H1 (cell line): ENCODE results near the gene ETV2. TPM values are rescaled to one million over a fixed set of nuclear protein-coding genes. Genes with fewer than 3 reads are reported as not detected.

ENCODE experiments used
- CTCF ChIA-PET: fragments of 300-600 bp; sonication (Branson Sonifier 250); formaldehyde crosslinking; loops from one replicate; lab custom pipeline; 2021; ENCODE audit not compliant: partially characterized antibody; lab: Charles Lee
- POLR2A ChIA-PET: fragments of 300-600 bp; sonication (Branson Sonifier 250); formaldehyde crosslinking; loops from one replicate; lab custom pipeline; 2021; ENCODE audit warnings: inconsistent platforms; ENCODE audit not compliant: partially characterized antibody; lab: Charles Lee
- DNase-seq, 2 experiments: peaks; one replicate each; pipeline versions ENCODE4 v3.0.0 to v3.0.0-alpha.2; 2010 to 2022; ENCODE audit warnings: low spot score in 2 of 2, low read depth in 1 of 2, mixed read lengths in 1 of 2
- FAIRE-seq: peaks from 2 replicates; lab custom pipeline; 2011; peaks lifted over from hg19 to GRCh38; lab: Jason Lieb, UNC
- H2AFZ ChIP-seq: 2 replicates; pipeline ENCODE4 v1.8.1; 2012; ENCODE audit warnings: low read length, inconsistent platforms
- H2AK5ac ChIP-seq: 2 replicates; pipeline ENCODE4 v1.6.1; 2013; ENCODE audit warnings: low read depth, low read length
- H2BK120ac ChIP-seq: replicated peaks from 2 replicates; pipeline ENCODE3; 2013; ENCODE audit warnings: low read depth, low read length, inconsistent platforms
- H2BK12ac ChIP-seq: 2 replicates; pipeline ENCODE4 v1.6.1; 2013; ENCODE audit warnings: low read depth, low read length
- H2BK15ac ChIP-seq: 2 replicates; pipeline ENCODE4 v1.6.1; 2013; ENCODE audit warnings: low read length
- H2BK20ac ChIP-seq: 2 replicates; pipeline ENCODE4 v1.6.1; 2013; ENCODE audit warnings: low read length
- H2BK5ac ChIP-seq: 2 replicates; pipeline ENCODE4 v1.6.1; 2013; ENCODE audit warnings: low read depth, low read length
- H3K14ac ChIP-seq: 2 replicates; pipeline ENCODE4 v1.6.1; 2013; ENCODE audit warnings: inconsistent platforms; ENCODE audit not compliant: insufficient read length
- H3K18ac ChIP-seq: 2 replicates; pipeline ENCODE4 v1.6.1; 2013; ENCODE audit warnings: low read length; ENCODE audit errors: extremely low read depth
- H3K23ac ChIP-seq: 2 replicates; pipeline ENCODE4 v1.6.1; 2013; ENCODE audit warnings: inconsistent platforms; ENCODE audit not compliant: insufficient read length
- H3K23me2 ChIP-seq: 2 replicates; pipeline ENCODE4 v1.6.1; 2013; ENCODE audit warnings: low read depth, low read length
- H3K27ac ChIP-seq: 2 replicates; pipeline ENCODE4 v1.6.1; 2011; ENCODE audit warnings: low read depth, low read length, inconsistent platforms
- H3K27me3 ChIP-seq, 4 experiments: replicated peaks in 1 of 4; 1 replicate in 1 of 4; 2 replicates in 3 of 4; pipeline versions ENCODE4 v1.6.1 to v1.8.1; 2011 to 2013; ENCODE audit warnings: low read length in 3 of 4, mild to moderate bottlenecking in 3 of 4, inconsistent platforms in 2 of 4, mixed read lengths in 2 of 4, moderate library complexity in 1 of 4; ENCODE audit not compliant: control insufficient read depth in 3 of 4, insufficient read depth in 3 of 4; ENCODE audit errors: extremely low read depth in 1 of 4
- H3K36me3 ChIP-seq, 4 experiments: 2 replicates each; pipeline versions ENCODE4 v1.6.1 to v1.8.1; 2011 to 2013; ENCODE audit warnings: mild to moderate bottlenecking in 4 of 4, low read length in 3 of 4, moderate library complexity in 2 of 4, control low read depth in 1 of 4, inconsistent platforms in 1 of 4; ENCODE audit not compliant: insufficient read depth in 4 of 4, control insufficient read depth in 2 of 4
- H3K4ac ChIP-seq: replicated peaks from 2 replicates; pipeline ENCODE3; 2013; ENCODE audit warnings: low read length, low read depth, mixed read lengths, inconsistent platforms; ENCODE audit not compliant: insufficient read length
- H3K4me1 ChIP-seq, 4 experiments: replicated peaks in 1 of 4; 1 replicate in 1 of 4; 2 replicates in 3 of 4; pipeline versions ENCODE4 v1.6.1 to v1.8.1; 2011 to 2013; ENCODE audit warnings: low read length in 3 of 4, inconsistent platforms in 2 of 4, mixed read lengths in 1 of 4; ENCODE audit not compliant: insufficient read depth in 4 of 4, control insufficient read depth in 3 of 4
- H3K4me2 ChIP-seq, 2 experiments: 2 replicates each; pipeline versions ENCODE4 v1.6.1 to v1.8.1; 2011 to 2013; ENCODE audit warnings: low read depth in 2 of 2, low read length in 2 of 2, control low read depth in 1 of 2, inconsistent platforms in 1 of 2, mild to moderate bottlenecking in 1 of 2; ENCODE audit not compliant: insufficient read depth in 1 of 2
- H3K4me3 ChIP-seq, 4 experiments: fragments of 200-600, 300-600 bp in 1 of 4; sonication (generic), shearing (Covaris generic), sonication (Bioruptor Twin) in 1 of 4; 2 replicates each; pipeline versions ENCODE4 v1.5.1 to v1.8.1; 2011 to 2016; ENCODE audit warnings: low read length in 4 of 4, low read depth in 3 of 4, control low read depth in 2 of 4, inconsistent platforms in 2 of 4, mild to moderate bottlenecking in 2 of 4, mixed read lengths in 1 of 4, moderate library complexity in 1 of 4; ENCODE audit not compliant: insufficient read depth in 2 of 4; ENCODE audit errors: extremely low read depth in 1 of 4
- H3K56ac ChIP-seq: replicated peaks from 2 replicates; pipeline ENCODE3; 2013; ENCODE audit warnings: low read depth, mild to moderate bottlenecking, mixed read lengths, low read length, inconsistent platforms; ENCODE audit not compliant: insufficient read length
- H3K79me1 ChIP-seq: 2 replicates; pipeline ENCODE4 v1.6.1; 2013; ENCODE audit warnings: low read depth, low read length, control low read depth
- H3K79me2 ChIP-seq, 2 experiments: 2 replicates each; pipeline versions ENCODE4 v1.6.1 to v1.8.1; 2012 to 2013; ENCODE audit warnings: low read length in 2 of 2, mild to moderate bottlenecking in 2 of 2, inconsistent platforms in 1 of 2; ENCODE audit not compliant: insufficient read depth in 2 of 2, control insufficient read depth in 1 of 2
- H3K9ac ChIP-seq, 4 experiments: replicated peaks in 1 of 4; 1 replicate in 1 of 4; 2 replicates in 3 of 4; pipeline versions ENCODE4 v1.6.1 to v1.8.1; 2011 to 2013; ENCODE audit warnings: low read depth in 3 of 4, low read length in 3 of 4, control low read depth in 2 of 4, mild to moderate bottlenecking in 2 of 4, moderate library complexity in 2 of 4, inconsistent platforms in 1 of 4; ENCODE audit errors: extremely low read depth in 1 of 4
- H3K9me3 ChIP-seq, 2 experiments: 2 replicates each; pipeline versions ENCODE4 v1.6.1 to v1.8.1; 2012 to 2013; ENCODE audit warnings: mild to moderate bottlenecking in 2 of 2, moderate library complexity in 2 of 2, control low read depth in 1 of 2, inconsistent platforms in 1 of 2, low read depth in 1 of 2, low read length in 1 of 2, mixed read lengths in 1 of 2; ENCODE audit not compliant: insufficient read depth in 2 of 2
- H4K20me1 ChIP-seq, 2 experiments: replicated peaks in 1 of 2; 2 replicates each; pipeline versions ENCODE3 to v1.8.1; 2011 to 2013; ENCODE audit warnings: inconsistent platforms in 2 of 2, low read length in 2 of 2, mild to moderate bottlenecking in 1 of 2; ENCODE audit not compliant: insufficient read depth in 2 of 2, control insufficient read depth in 1 of 2
- H4K5ac ChIP-seq: 2 replicates; pipeline ENCODE4 v1.6.1; 2013; ENCODE audit warnings: low read length, low read depth, mixed read lengths, inconsistent platforms; ENCODE audit not compliant: insufficient read length
- H4K8ac ChIP-seq: 2 replicates; pipeline ENCODE4 v1.8.0; 2013; ENCODE audit warnings: mild to moderate bottlenecking, moderate library complexity, low read length, inconsistent platforms; ENCODE audit not compliant: insufficient read depth; ENCODE audit errors: extremely low read depth
- H4K91ac ChIP-seq: replicated peaks from 2 replicates; pipeline ENCODE3; 2013; ENCODE audit warnings: low read length, mixed read lengths, inconsistent platforms; ENCODE audit not compliant: insufficient read length
- BRCA1 ChIP-seq: IDR thresholded peaks from 2 replicates; pipeline ENCODE4 v1.6.1; 2012; ENCODE audit warnings: low read depth, low read length, improper control_type of control experiment
- EGR1 ChIP-seq: IDR thresholded peaks from 2 replicates; pipeline ENCODE4 v1.6.1; 2011; ENCODE audit warnings: low read depth, low read length, borderline replicate concordance
- GABPA ChIP-seq: IDR thresholded peaks from 2 replicates; pipeline ENCODE4 v1.6.1; 2011; ENCODE audit warnings: mild to moderate bottlenecking, low read length, moderate library complexity, borderline replicate concordance; ENCODE audit not compliant: insufficient read depth
- KDM5A ChIP-seq: fragments of 200-600 bp; IDR thresholded peaks from 2 replicates; pipeline ENCODE4 v1.7.1; 2012; ENCODE audit warnings: mild to moderate bottlenecking, low read length, inconsistent platforms, mixed read lengths
- POLR2AphosphoS5 ChIP-seq: IDR thresholded peaks from 2 replicates; pipeline ENCODE4 v1.6.1; 2011; ENCODE audit warnings: low read depth, low read length
- RBBP5 ChIP-seq: IDR thresholded peaks from 2 replicates; pipeline ENCODE4 v1.7.1; 2012; ENCODE audit warnings: low read depth, mild to moderate bottlenecking, inconsistent platforms, low read length, moderate library complexity, borderline replicate concordance
- RNF2 ChIP-seq: fragments of 200-900, 300-1000 bp; sonication (generic); IDR thresholded peaks from 2 replicates; pipeline ENCODE4 v1.7.1; 2016; ENCODE audit warnings: borderline replicate concordance, low read depth, mild to moderate bottlenecking, antibody characterized with exemption, low read length; ENCODE audit not compliant: poor library complexity, severe bottlenecking; ENCODE audit errors: missing control alignments
- SIN3A ChIP-seq, 2 experiments: IDR thresholded peaks in 1 of 2; conservative IDR thresholded peaks in 1 of 2; 2 replicates each; pipeline ENCODE4 v1.6.1; 2011 to 2012; ENCODE audit warnings: low read length in 2 of 2, improper control_type of control experiment in 1 of 2, low read depth in 1 of 2, mild to moderate bottlenecking in 1 of 2
- SP4 ChIP-seq: IDR thresholded peaks from 2 replicates; pipeline ENCODE4 v1.6.1; 2012; ENCODE audit warnings: low read length, inconsistent platforms
- TAF1 ChIP-seq: IDR thresholded peaks from 2 replicates; pipeline ENCODE4 v1.6.1; 2011; ENCODE audit warnings: mild to moderate bottlenecking, low read depth, low read length
- TEAD4 ChIP-seq: IDR thresholded peaks from 2 replicates; pipeline ENCODE4 v1.6.1; 2012; ENCODE audit warnings: low read depth, low read length, inconsistent platforms, mixed read lengths
- WGBS, 2 experiments: shearing (Covaris generic) in 1 of 2; methylation state at CpG; one replicate each; pipeline versions ENCODE4 v1.1.6 to v1.1.7; 2013 to 2015; ENCODE audit warnings: low lambda C conversion rate in 2 of 2, mixed read lengths in 2 of 2, inconsistent platforms in 1 of 2, low coverage in 1 of 2, missing lambda C conversion rate in 1 of 2; ENCODE audit not compliant: insufficient replicate concordance in 2 of 2, insufficient coverage in 1 of 2, insufficient read length in 1 of 2; ENCODE audit errors: extremely low coverage in 1 of 2, missing lambda C conversion rate in 1 of 2; 5-methylcytosine and 5-hydroxymethylcytosine counted together
- polyA plus RNA-seq, 7 experiments: library from polyadenylated mRNA; depleted of rRNA in 3 of 7; stranded (reverse) in 5 of 7; unstranded in 2 of 7; fragments of >200 nt in 5 of 7; fragments of 200-250 nt in 2 of 7; gene quantifications; 1 replicate in 5 of 7; 2 replicates in 1 of 7; 4 replicates in 1 of 7; pipeline versions ENCODE4 v1.2.1 to v1.2.3, GENCODE V29; 2011 to 2013; ENCODE audit warnings: missing spikeins in 2 of 7, mixed read lengths in 2 of 7
- total RNA-seq: library from RNA; stranded (reverse); fragmentation: NEBNext Ultra II Directional; extraction: Animal tissue kit (Norgen Biotek cat#: 25700); gene quantifications from 2 replicates; pipeline ENCODE4 v1.2.1, GENCODE V29; 2021
- TF ChIP-seq, protein P1 (sequence below): IDR thresholded peaks from 2 replicates; pipeline ENCODE4 v1.6.1; 2012; ENCODE audit warnings: inconsistent platforms

Gene ETV2
- total and polyA plus RNA-seq, 2 of the 8 experiments (the other 6 are each of a cell fraction or from before 2014, with no cell fraction given) = 0.88 to 1.3 TPM

DNA sequence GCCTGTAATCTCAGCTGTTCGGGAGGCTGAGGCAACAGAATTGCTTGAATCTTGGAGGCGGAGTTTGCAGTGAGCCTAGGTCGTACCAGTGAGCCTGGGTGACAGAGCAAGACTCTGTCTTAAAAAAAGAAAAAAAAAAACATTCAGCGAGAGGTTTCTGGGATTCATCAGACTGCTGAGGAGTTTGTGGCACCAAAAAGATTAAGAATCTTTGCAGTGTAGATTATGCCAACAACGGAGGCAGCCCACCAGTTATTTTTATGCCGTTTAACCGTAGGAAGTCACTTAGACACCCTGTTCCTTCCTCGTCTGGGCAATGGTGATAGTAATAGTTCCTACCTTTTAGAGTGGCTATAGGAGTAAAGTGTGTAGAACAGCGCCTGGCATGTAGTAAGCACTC is 9.0 kb downstream of the ETV2 start:
- Histone ChIP-seq H4K91ac (no peak overlapping the region), H3K23me2 (peaks cover 7% of the 10 kb centered on the region; the same call in 1 of the 2 replicates), H3K79me2 (peaks cover 5 to 19% of the 10 kb centered on the region in 2 experiments; a peak in 3 of 4 replicates), H2BK120ac (no peak overlapping the region), H3K56ac (no peak overlapping the region), H3K36me3 (peaks cover 7 to 27% (median 16%) of the 10 kb centered on the region in 4 experiments), H3K27ac (no peak overlapping the region), H4K5ac (no peak overlapping the region), H3K79me1 (peaks cover 2% of the 10 kb centered on the region; the same call in 1 of the 2 replicates), H3K14ac (no peak overlapping the region), H2AFZ (no peak overlapping the region), H2BK15ac (no peak overlapping the region), H3K4me1 (peaks cover 0 to 6% (median 1%) of the 10 kb centered on the region in 4 experiments; a peak in 3 of 7 replicates), H4K20me1 (peaks cover 0 to 7% of the 10 kb centered on the region in 2 experiments), H2BK5ac (no peak overlapping the region), H3K9me3 (no peaks in the 10 kb centered on the region), H3K9ac (no peak overlapping the region), H3K27me3 (no peaks in the 10 kb centered on the region; a peak in 3 of 7 replicates), H3K4ac (no peak overlapping the region), H2BK12ac (no peak overlapping the region), H2BK20ac (no peak overlapping the region), H2AK5ac (no peak overlapping the region), H3K18ac (no peak overlapping the region), H4K8ac (no peak overlapping the region), H3K4me3 (no peak overlapping the region), H3K23ac (no peak overlapping the region), H3K4me2 (no peak overlapping the region)
- ChIA-PET CTCF (interaction anchor here (0.5 to 1.1 kb wide), 2 partner anchors 42 to 64 kb away, joined by 5 to 6 read pairs; no protein-coding TSS in a partner anchor), POLR2A (no interaction called here)
- no peak for FAIRE-seq
- WGBS, 2 experiments = 92% methylated on average over 9 of the region's 9 CpGs; no CpG with 5 or more reads in 1 of the 2 experiments
- DNase-seq = no peak
- TF ChIP-seq GABPA = no peak
- no peak for TF ChIP-seq SIN3A (conservative IDR thresholded peaks at IDR 0.05 in 1 of 2, IDR thresholded peaks at IDR 0.05 in 1 of 2; ENCODE audit: low read depth in 1 of 2, low read length in 2 of 2)
- TF ChIP-seq POLR2AphosphoS5 = no peak
- TF ChIP-seq SP4 = no peak
- no peak for TF ChIP-seq TEAD4
- TF ChIP-seq, protein P1, sequence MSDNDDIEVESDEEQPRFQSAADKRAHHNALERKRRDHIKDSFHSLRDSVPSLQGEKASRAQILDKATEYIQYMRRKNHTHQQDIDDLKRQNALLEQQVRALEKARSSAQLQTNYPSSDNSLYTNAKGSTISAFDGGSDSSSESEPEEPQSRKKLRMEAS = no peak
- TF ChIP-seq EGR1 = no peak
- no peak for TF ChIP-seq RBBP5
- no peak for TF ChIP-seq KDM5A
- no peak for TF ChIP-seq BRCA1
- no peak for TF ChIP-seq RNF2
- TF ChIP-seq TAF1 = no peak
